HepG2 (cell line): ENCODE data around the gene ADGRD1. TPM values are rescaled to one million over a fixed set of nuclear protein-coding genes. Genes with fewer than 3 reads are reported as not detected.

Experiments used
- ATAC-seq: fragments of 200-7000 bp; cut with Tn5 transposase; 3 replicates; pipeline ENCODE4 v1.9.1; 2020; ENCODE audit warnings: mild to moderate bottlenecking, moderate library complexity
- BruUV-seq: library from RNA; stranded (reverse); fragments of 400-500 nt; replicated peaks from 2 replicates; lab custom pipeline; 2021; lab: Mats Ljungman, UMichigan
- CTCF ChIA-PET: fragments of 300-600 bp; formaldehyde crosslinking; extraction: SDS; loops from one replicate; lab custom pipeline; 2021; ENCODE audit warnings: low total read pairs, inconsistent platforms, low intra/inter-chr PET ratio; lab: Yijun Ruan, JAX
- POLR2A ChIA-PET: fragments of 350-600 bp; sonication (Branson Sonifier 250); formaldehyde crosslinking; loops from one replicate; lab custom pipeline; 2020; ENCODE audit warnings: antibody characterized with exemption, inconsistent platforms; lab: Yijun Ruan, JAX
- DNase-seq: peaks from one replicate; pipeline ENCODE4 v3.0.0-alpha.2; 2015; ENCODE audit warnings: low spot score
- FAIRE-seq: peaks from 3 replicates; lab custom pipeline; 2011; peaks lifted over from hg19 to GRCh38; lab: Jason Lieb, UNC
- H2AFZ ChIP-seq: one replicate; pipeline ENCODE4 v1.6.1; 2011; ENCODE audit warnings: low read length, inconsistent platforms
- H3K27ac ChIP-seq: fragments of 300-600 bp; 3 replicates; pipeline ENCODE4 v1.8.0; 2011; ENCODE audit warnings: mixed run types, mild to moderate bottlenecking, mixed read lengths, low read length, inconsistent platforms; ENCODE audit not compliant: insufficient read depth; ENCODE audit errors: extremely low read length
- H3K27me3 ChIP-seq, 2 experiments: fragments of 200-600 bp in 1 of 2; 2 replicates in 1 of 2; 3 replicates in 1 of 2; pipeline versions ENCODE4 v1.6.0 to v1.8.0; 2011; ENCODE audit warnings: low read length in 2 of 2, mild to moderate bottlenecking in 2 of 2, moderate library complexity in 2 of 2, inconsistent platforms in 1 of 2; ENCODE audit not compliant: insufficient read depth in 2 of 2, control insufficient read depth in 1 of 2
- H3K36me3 ChIP-seq, 2 experiments: fragments of 200-600 bp in 1 of 2; replicated peaks in 1 of 2; 2 replicates in 1 of 2; 3 replicates in 1 of 2; pipeline versions ENCODE4 v1.5.1 to v1.8.0; 2011; ENCODE audit warnings: low read length in 2 of 2, inconsistent platforms in 1 of 2; ENCODE audit not compliant: insufficient read depth in 2 of 2, control insufficient read depth in 1 of 2
- H3K4me1 ChIP-seq: 2 replicates; pipeline ENCODE4 v1.5.1; 2012; ENCODE audit warnings: low read length, inconsistent platforms; ENCODE audit not compliant: insufficient read depth
- H3K4me2 ChIP-seq: 2 replicates; pipeline ENCODE4 v1.6.0; 2011; ENCODE audit warnings: low read depth, low read length, inconsistent platforms
- H3K4me3 ChIP-seq, 3 experiments: fragments of 200-600 bp in 1 of 3; sonication (generic), shearing (Covaris generic) in 1 of 3; replicated peaks in 1 of 3; 2 replicates each; pipeline ENCODE4 v1.5.1; 2011 to 2016; ENCODE audit warnings: low read length in 3 of 3, inconsistent platforms in 2 of 3, low read depth in 2 of 3, mild to moderate bottlenecking in 2 of 3, control low read depth in 1 of 3, mixed read lengths in 1 of 3; ENCODE audit not compliant: insufficient read depth in 1 of 3
- H3K79me2 ChIP-seq: one replicate; pipeline ENCODE4 v1.6.1; 2011; ENCODE audit warnings: low read length, inconsistent platforms; ENCODE audit not compliant: insufficient read depth
- H3K9ac ChIP-seq: 2 replicates; pipeline ENCODE4 v1.6.0; 2011; ENCODE audit warnings: mild to moderate bottlenecking, low read depth, low read length, inconsistent platforms; ENCODE audit not compliant: insufficient read depth
- H3K9me3 ChIP-seq: 2 replicates; pipeline ENCODE4 v1.5.1; 2012; ENCODE audit warnings: mild to moderate bottlenecking, low read length
- H4K20me1 ChIP-seq: 2 replicates; pipeline ENCODE4 v1.6.0; 2011; ENCODE audit warnings: inconsistent platforms, mild to moderate bottlenecking, low read length, moderate library complexity; ENCODE audit not compliant: insufficient read depth
- NPAS2 ChIP-seq: sonication (generic); formaldehyde crosslinking; IDR thresholded peaks from 2 replicates; pipeline ENCODE4 v1.8.0; 2022; ENCODE audit warnings: mild to moderate bottlenecking, missing genetic modification reagents, borderline replicate concordance
- TEF ChIP-seq: sonication (generic); formaldehyde crosslinking; IDR thresholded peaks from 2 replicates; pipeline ENCODE4 v1.5.0; 2020; ENCODE audit warnings: missing genetic modification reagents
- ZBTB2 ChIP-seq: sonication (generic); formaldehyde crosslinking; IDR thresholded peaks from 2 replicates; pipeline ENCODE4 v1.8.0; 2022; ENCODE audit warnings: low read depth, missing genetic modification reagents
- ZNF253 ChIP-seq: sonication (generic); formaldehyde crosslinking; IDR thresholded peaks from 2 replicates; pipeline ENCODE4 v1.8.0; 2022; ENCODE audit warnings: mild to moderate bottlenecking, missing genetic modification reagents, borderline replicate concordance
- ZNF570 ChIP-seq: sonication (generic); formaldehyde crosslinking; IDR thresholded peaks from 2 replicates; pipeline ENCODE4 v1.4.0; 2020; ENCODE audit warnings: mild to moderate bottlenecking, missing genetic modification reagents, borderline replicate concordance
- ZNF639 ChIP-seq: conservative IDR thresholded peaks from 2 replicates; pipeline ENCODE4 v1.6.1; 2018; ENCODE audit warnings: missing genetic modification reagents
- WGBS: methylation state at CpG from one replicate; pipeline ENCODE4 v1.1.6; 2017; ENCODE audit warnings: low lambda C conversion rate; 5-methylcytosine and 5-hydroxymethylcytosine counted together
- in situ Hi-C: cut with HindIII; loops from 2 replicates; pipeline ENCODE4 v1.10.0; 2017; ENCODE audit warnings: low pct_unique_long_range_greater_than_20kb; ENCODE audit not compliant: extremely low pct_ligation_motif_present
- intact Hi-C: fragments of 100-400 bp; cut with micrococcal nuclease; formaldehyde crosslinking; loops from one replicate; pipeline ENCODE4 v1.10.0; 2022; ENCODE audit not compliant: unreplicated experiment
- polyA plus RNA-seq, 8 experiments: library from polyadenylated mRNA; depleted of rRNA in 3 of 8; stranded (reverse) in 7 of 8; unstranded in 1 of 8; fragments of >200 nt; fragmentation: Illumina TruSeq in 4 of 8; extraction: Trizol in 4 of 8; gene quantifications; 2 replicates each; pipeline versions ENCODE4 v1.2.1 to v1.2.3, GENCODE V29; 2011 to 2016; ENCODE audit warnings: low read depth in 4 of 8, missing spikeins in 1 of 8, mixed read lengths in 1 of 8; ENCODE audit not compliant: insufficient read depth in 1 of 8
- total RNA-seq, 5 experiments: library from RNA; depleted of rRNA; stranded (reverse); fragments of >200 nt; fragmentation: Illumina TruSeq; extraction: Trizol; gene quantifications; 2 replicates each; pipeline ENCODE4 v1.2.3, GENCODE V29; 2016; ENCODE audit warnings: low read depth in 1 of 5
- TF ChIP-seq, protein P1 (sequence below): sonication (generic); formaldehyde crosslinking; IDR thresholded peaks from 2 replicates; pipeline ENCODE4 v1.4.0; 2020; ENCODE audit warnings: mild to moderate bottlenecking, low read depth, missing genetic modification reagents
- TF ChIP-seq, protein P2 (sequence below): sonication (generic); formaldehyde crosslinking; IDR thresholded peaks from 2 replicates; pipeline ENCODE4 v1.5.0; 2020; ENCODE audit warnings: mild to moderate bottlenecking, missing genetic modification reagents
- TF ChIP-seq, protein P3 (sequence below): sonication (generic); formaldehyde crosslinking; IDR thresholded peaks from 2 replicates; pipeline ENCODE4 v1.9.0; 2022; ENCODE audit warnings: missing genetic modification reagents, mild to moderate bottlenecking, borderline replicate concordance

ADGRD1 gene
- total and polyA plus RNA-seq, 2 of the 13 experiments (the other 11 are each of a cell fraction or from before 2014, with no cell fraction given) = 0.46 to 12.4 TPM

GRCh38 chr12:131113568-131114270 lies 160.0 kb downstream of the ADGRD1 start:
- 0 out of 2 replicates have a peak, but pooled peaks cover 6% of the 10 kb centered on the region for H3K4me1 ChIP-seq
- H3K9me3 ChIP-seq = no peaks in the 10 kb centered on the region
- POLR2A ChIA-PET = no interaction called here
- CTCF ChIA-PET = no interaction called here
- in situ Hi-C loops = loop anchor here (25.0 kb wide), 1 partner anchor 724 kb away; the partner anchor contains the start of gene MMP17
- no peak overlapping the region for H3K4me3 ChIP-seq
- no peak overlapping the region for H3K4me2 ChIP-seq
- no peaks in the 10 kb centered on the region for H3K36me3 ChIP-seq
- H3K79me2 ChIP-seq = no peaks in the 10 kb centered on the region
- no peak overlapping the region for H2AFZ ChIP-seq
- no peak for TF ChIP-seq ZBTB2 (CRISPR knock-in tag)
- TF ChIP-seq, protein P1, sequence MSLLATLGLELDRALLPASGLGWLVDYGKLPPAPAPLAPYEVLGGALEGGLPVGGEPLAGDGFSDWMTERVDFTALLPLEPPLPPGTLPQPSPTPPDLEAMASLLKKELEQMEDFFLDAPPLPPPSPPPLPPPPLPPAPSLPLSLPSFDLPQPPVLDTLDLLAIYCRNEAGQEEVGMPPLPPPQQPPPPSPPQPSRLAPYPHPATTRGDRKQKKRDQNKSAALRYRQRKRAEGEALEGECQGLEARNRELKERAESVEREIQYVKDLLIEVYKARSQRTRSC (CRISPR knock-in tag) = no peak
- TF ChIP-seq, protein P2, sequence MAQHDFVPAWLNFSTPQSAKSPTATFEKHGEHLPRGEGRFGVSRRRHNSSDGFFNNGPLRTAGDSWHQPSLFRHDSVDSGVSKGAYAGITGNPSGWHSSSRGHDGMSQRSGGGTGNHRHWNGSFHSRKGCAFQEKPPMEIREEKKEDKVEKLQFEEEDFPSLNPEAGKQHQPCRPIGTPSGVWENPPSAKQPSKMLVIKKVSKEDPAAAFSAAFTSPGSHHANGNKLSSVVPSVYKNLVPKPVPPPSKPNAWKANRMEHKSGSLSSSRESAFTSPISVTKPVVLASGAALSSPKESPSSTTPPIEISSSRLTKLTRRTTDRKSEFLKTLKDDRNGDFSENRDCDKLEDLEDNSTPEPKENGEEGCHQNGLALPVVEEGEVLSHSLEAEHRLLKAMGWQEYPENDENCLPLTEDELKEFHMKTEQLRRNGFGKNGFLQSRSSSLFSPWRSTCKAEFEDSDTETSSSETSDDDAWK (CRISPR knock-in tag) = no peak
- no peak for TF ChIP-seq NPAS2 (CRISPR knock-in tag)
- TF ChIP-seq ZNF639 (CRISPR knock-in tag) = no peak
- TF ChIP-seq ZNF570 (CRISPR knock-in tag) = no peak
- TF ChIP-seq, protein P3, sequence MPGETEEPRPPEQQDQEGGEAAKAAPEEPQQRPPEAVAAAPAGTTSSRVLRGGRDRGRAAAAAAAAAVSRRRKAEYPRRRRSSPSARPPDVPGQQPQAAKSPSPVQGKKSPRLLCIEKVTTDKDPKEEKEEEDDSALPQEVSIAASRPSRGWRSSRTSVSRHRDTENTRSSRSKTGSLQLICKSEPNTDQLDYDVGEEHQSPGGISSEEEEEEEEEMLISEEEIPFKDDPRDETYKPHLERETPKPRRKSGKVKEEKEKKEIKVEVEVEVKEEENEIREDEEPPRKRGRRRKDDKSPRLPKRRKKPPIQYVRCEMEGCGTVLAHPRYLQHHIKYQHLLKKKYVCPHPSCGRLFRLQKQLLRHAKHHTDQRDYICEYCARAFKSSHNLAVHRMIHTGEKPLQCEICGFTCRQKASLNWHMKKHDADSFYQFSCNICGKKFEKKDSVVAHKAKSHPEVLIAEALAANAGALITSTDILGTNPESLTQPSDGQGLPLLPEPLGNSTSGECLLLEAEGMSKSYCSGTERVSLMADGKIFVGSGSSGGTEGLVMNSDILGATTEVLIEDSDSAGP (CRISPR knock-in tag) = no peak
- TF ChIP-seq TEF (CRISPR knock-in tag) = no peak
- no peak for TF ChIP-seq ZNF253
- H3K27me3 ChIP-seq = no peaks in the 10 kb centered on the region
- intact Hi-C loops = no loop called here
- no peak overlapping the region for H3K9ac ChIP-seq
- no TSS peak for BruUV-seq
- WGBS = 88% methylated on average over 18 of the region's 18 CpGs
- no peak for DNase-seq
- ATAC-seq = no peak
- no peak for FAIRE-seq
- no peak overlapping the region for H3K27ac ChIP-seq
- no peaks in the 10 kb centered on the region for H4K20me1 ChIP-seq
